Measurements from ENCODE around the gene A2M. TPM values are rescaled to one million over a fixed set of nuclear protein-coding genes. Genes with fewer than 3 reads are reported as not detected.

A2M gene
- total RNA-seq, 1 experiment from 2014 or later: not detected

- no peaks in the 10 kb centered on the region for H3K9me2 ChIP-seq (ENCODE audit: insufficient read depth)
- no peak overlapping the region for H3K4me2 ChIP-seq
- no peaks in the 10 kb centered on the region for H3K79me2 ChIP-seq (ENCODE audit: low read depth)
- intact Hi-C loops (cut with micrococcal nuclease; ENCODE audit: unreplicated experiment): no loop called here
- no peak overlapping the region for H3K27ac ChIP-seq
- no peaks in the 10 kb centered on the region for H3K27me3 ChIP-seq (ENCODE audit: insufficient read depth, low read depth)
- no TSS peak for BruUV-seq (replicated peaks)
- no peaks in the 10 kb centered on the region for H3F3A ChIP-seq (ENCODE audit: insufficient read depth, low read depth)
- H4K20me1 ChIP-seq (ENCODE audit: insufficient read depth): no peaks in the 10 kb centered on the region
- H3K4me1 ChIP-seq (replicated peaks; ENCODE audit: insufficient read depth): no peaks in the 10 kb centered on the region
- H3K4me3 ChIP-seq: no peak overlapping the region
- TF ChIP-seq CTCF (conservative IDR thresholded peaks at IDR 0.05): no peak
- TF ChIP-seq EZH2 (IDR thresholded peaks at IDR 0.05; ENCODE audit: low read depth): no peak
- no peaks in the 10 kb centered on the region for H3K9me3 ChIP-seq (ENCODE audit: insufficient read depth, low read depth)
- ChIA-PET POLR2A (ENCODE audit: unreplicated experiment) (no interaction called here), CTCF (no interaction called here)
- DNase-seq: no peak
- no peak overlapping the region for H2AFZ ChIP-seq
- no peaks in the 10 kb centered on the region for H3K36me3 ChIP-seq (ENCODE audit: low read depth)
These were observed 23.7 kb downstream of the A2M start for GRCh38 chr12:9091891-9092598.

DNA sequence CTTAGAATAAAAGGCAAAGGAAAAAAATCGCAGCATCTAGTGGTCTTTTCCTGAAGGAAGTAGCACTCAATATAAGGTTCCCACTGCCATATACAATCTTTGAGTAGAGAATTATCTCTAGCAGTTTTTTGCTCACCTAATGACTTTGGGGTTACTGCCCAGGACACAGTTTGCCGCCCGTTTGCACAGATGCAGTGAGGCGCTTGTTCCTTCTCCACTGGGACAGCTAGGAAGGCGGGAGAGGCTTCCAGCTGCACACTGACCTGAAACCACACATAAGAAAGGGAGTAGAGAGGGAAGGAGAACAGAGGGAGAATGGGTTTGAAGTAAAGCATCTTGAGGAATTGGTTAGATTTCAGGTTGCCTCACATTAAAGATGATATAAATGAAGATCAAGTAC lies 25.5 kb downstream of the A2M start:
- Histone ChIP-seq H3K27ac (no peak overlapping the region), H4K20me1 (ENCODE audit: insufficient read depth) (no peaks in the 10 kb centered on the region), H2AFZ (no peak overlapping the region), H3K9me2 (ENCODE audit: insufficient read depth) (no peaks in the 10 kb centered on the region), H3K4me1 (replicated peaks; ENCODE audit: insufficient read depth) (no peaks in the 10 kb centered on the region), H3K27me3 (ENCODE audit: insufficient read depth, low read depth) (no peaks in the 10 kb centered on the region), H3K9me3 (ENCODE audit: insufficient read depth, low read depth) (no peaks in the 10 kb centered on the region), H3K79me2 (ENCODE audit: low read depth) (no peaks in the 10 kb centered on the region), H3K4me3 (no peak overlapping the region), H3F3A (ENCODE audit: insufficient read depth, low read depth) (no peaks in the 10 kb centered on the region), H3K36me3 (ENCODE audit: low read depth) (no peaks in the 10 kb centered on the region), H3K4me2 (no peak overlapping the region)
- TF ChIP-seq EZH2 (IDR thresholded peaks at IDR 0.05; ENCODE audit: low read depth): no peak
- TF ChIP-seq CTCF (conservative IDR thresholded peaks at IDR 0.05): no peak
- BruUV-seq (replicated peaks): no TSS peak
- no peak for DNase-seq
- POLR2A ChIA-PET (ENCODE audit: unreplicated experiment): no interaction called here
- CTCF ChIA-PET: no interaction called here
- intact Hi-C loops (cut with micrococcal nuclease; ENCODE audit: unreplicated experiment): no loop called here

GRCh38 chr12:9087087-9087835 lies 28.5 kb downstream of the A2M start:
- H3K79me2 ChIP-seq (ENCODE audit: low read depth): no peaks in the 10 kb centered on the region
- CTCF ChIA-PET: interaction anchor here (0.5 kb wide), 1 partner anchor 60 kb away, joined by 5 read pairs; no protein-coding TSS in a partner anchor
- POLR2A ChIA-PET (ENCODE audit: unreplicated experiment): no interaction called here

More at GRCh38 chr12:9087087-9087835, 28.5 kb downstream of the A2M start:
- no peaks in the 10 kb centered on the region for H3K9me2 ChIP-seq (ENCODE audit: insufficient read depth)
- intact Hi-C loops (cut with micrococcal nuclease; ENCODE audit: unreplicated experiment): no loop called here
- H3K4me2 ChIP-seq: no peak overlapping the region
- H3K4me3 ChIP-seq: no peak overlapping the region
- no peak for DNase-seq
- H2AFZ ChIP-seq: no peak overlapping the region
- TF ChIP-seq EZH2 (IDR thresholded peaks at IDR 0.05; ENCODE audit: low read depth) (no peak), CTCF (conservative IDR thresholded peaks at IDR 0.05) (no peak)
- H3K9me3 ChIP-seq (ENCODE audit: insufficient read depth, low read depth): no peaks in the 10 kb centered on the region; the same call in 1 of the 2 replicates
- no peak overlapping the region for H3K27ac ChIP-seq
- no TSS peak for BruUV-seq (replicated peaks)
- no peaks in the 10 kb centered on the region for H3F3A ChIP-seq (ENCODE audit: insufficient read depth, low read depth)
- no peaks in the 10 kb centered on the region for H3K4me1 ChIP-seq (replicated peaks; ENCODE audit: insufficient read depth)
- no peaks in the 10 kb centered on the region for H3K36me3 ChIP-seq (ENCODE audit: low read depth)
- H3K27me3 ChIP-seq (ENCODE audit: insufficient read depth, low read depth): no peaks in the 10 kb centered on the region
- H4K20me1 ChIP-seq (ENCODE audit: insufficient read depth): no peaks in the 10 kb centered on the region

Data from PC-9 (cell line).